Coronary artery (tissue), 2 donors: ENCODE data around the gene MYO1E.

Experiments used
- DNase-seq: peaks from one replicate; pipeline ENCODE4 v3.0.0-alpha.2; 2017; ENCODE audit warnings: low spot score
- H3K27ac ChIP-seq, 2 donors: fragments of 200-600 bp; sonication (generic); one replicate each; pipeline ENCODE4 v1.5.1; 2016 to 2019
- H3K4me3 ChIP-seq: fragments of 200-600 bp; sonication (generic); 2 replicates; pipeline ENCODE4 v1.5.1; 2016; ENCODE audit warnings: mild to moderate bottlenecking, moderate library complexity
- CTCF ChIP-seq: fragments of 200-600 bp; sonication (generic); IDR thresholded peaks from one replicate; pipeline ENCODE4 v1.5.1; 2019; ENCODE audit warnings: antibody characterized with exemption

The MYO1E gene

GRCh38 chr15:59276225-59277178 is 96.2 kb downstream of the MYO1E start:
- no peak for DNase-seq
- no peak for TF ChIP-seq CTCF
- Histone ChIP-seq H3K27ac (no peak overlapping the region), H3K4me3 (no peak overlapping the region)

- DNase-seq = no peak
- no peak for TF ChIP-seq CTCF
- no peak overlapping the region for H3K4me3 ChIP-seq
- no peak overlapping the region for H3K27ac ChIP-seq
These were observed 98.3 kb downstream of the MYO1E start for GRCh38 chr15:59274126-59274970.

- H3K27ac ChIP-seq = no peak overlapping the region
- TF ChIP-seq CTCF = no peak
- no peak overlapping the region for H3K4me3 ChIP-seq
- no peak for DNase-seq
These were observed 99.4 kb downstream of the MYO1E start for GRCh38 chr15:59273234-59273633.

- no peak for TF ChIP-seq CTCF
- no peak overlapping the region for H3K4me3 ChIP-seq
- DNase-seq = no peak
- H3K27ac ChIP-seq = no peak overlapping the region
These were observed 101.0 kb downstream of the MYO1E start for GRCh38 chr15:59271595-59272201.

- no peak overlapping the region for H3K27ac ChIP-seq
- no peak overlapping the region for H3K4me3 ChIP-seq
- TF ChIP-seq CTCF = no peak
- DNase-seq = no peak
These were observed 103.7 kb downstream of the MYO1E start for GRCh38 chr15:59268852-59269407.

GRCh38 chr15:59268168-59268851 is 104.4 kb downstream of the MYO1E start:
- Histone ChIP-seq H3K27ac (no peak overlapping the region), H3K4me3 (no peak overlapping the region)
- no peak for TF ChIP-seq CTCF
- no peak for DNase-seq
